ENCODE data around the gene ULBP3. TPM values are rescaled to one million over a fixed set of nuclear protein-coding genes. Genes with fewer than 3 reads are reported as not detected.
A peak's percentile ranks its signal among the peaks of the same experiment; 100 is the strongest.

ULBP3 gene
- total RNA-seq, 3 donors from 2014 or later = 0.32 to 1.9 (median 1.9) TPM

DNA sequence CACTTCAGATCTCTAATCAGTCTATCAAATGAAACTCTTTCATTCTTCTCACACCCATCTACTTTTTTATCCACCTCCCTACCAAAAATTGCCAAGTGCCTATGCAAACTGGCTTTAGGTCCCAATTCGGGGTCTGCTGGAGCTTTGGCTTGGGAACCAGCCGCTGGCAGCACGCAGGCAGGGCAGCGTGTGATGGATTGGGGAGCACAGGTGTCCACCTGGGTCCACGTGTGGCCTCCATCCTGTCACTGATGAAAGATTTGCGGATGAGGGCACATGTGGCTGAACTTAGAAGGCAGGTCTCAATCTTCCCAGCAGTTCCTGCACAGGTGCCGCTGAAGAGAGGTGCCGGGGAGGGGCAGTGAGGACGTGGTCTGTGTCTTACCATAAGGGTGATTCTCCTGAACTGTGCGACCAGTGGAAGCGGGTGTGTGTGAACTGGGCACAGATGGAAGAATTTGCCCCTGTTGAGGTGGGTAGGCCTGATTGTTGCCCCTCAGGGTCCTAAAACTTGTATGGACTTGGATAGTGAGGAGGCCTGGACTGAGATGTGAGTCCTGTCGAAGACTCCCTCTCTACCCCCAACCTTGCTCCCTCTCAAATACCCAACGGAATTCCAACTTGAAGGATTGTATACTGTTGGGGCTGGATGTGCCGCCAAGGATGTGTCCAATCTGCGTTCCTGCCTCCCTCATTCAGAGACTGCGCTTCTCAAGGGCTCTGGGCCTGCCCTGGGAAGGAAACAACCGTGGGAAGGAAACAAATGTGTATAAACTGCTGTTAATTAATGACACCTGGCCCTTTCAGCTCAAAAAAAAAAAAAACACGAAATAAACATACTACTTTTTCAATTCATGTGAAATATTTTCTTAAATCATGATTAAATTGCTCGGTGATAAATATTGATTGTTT lies 25.2 kb downstream of the ULBP3 start:
- Histone ChIP-seq H3K4me1 (ENCODE audit: low read depth) (no peaks in the 10 kb centered on the region), H3K36me3 (ENCODE audit: low read depth) (no peaks in the 10 kb centered on the region), H3K4me3 (no peak overlapping the region), H3K9me3 (no peaks in the 10 kb centered on the region)
- intact Hi-C loops (cut with DNase I, micrococcal nuclease) = no loop called here
- DNase-seq (no peak), ATAC-seq (no peak)
- TF ChIP-seq, protein P1, sequence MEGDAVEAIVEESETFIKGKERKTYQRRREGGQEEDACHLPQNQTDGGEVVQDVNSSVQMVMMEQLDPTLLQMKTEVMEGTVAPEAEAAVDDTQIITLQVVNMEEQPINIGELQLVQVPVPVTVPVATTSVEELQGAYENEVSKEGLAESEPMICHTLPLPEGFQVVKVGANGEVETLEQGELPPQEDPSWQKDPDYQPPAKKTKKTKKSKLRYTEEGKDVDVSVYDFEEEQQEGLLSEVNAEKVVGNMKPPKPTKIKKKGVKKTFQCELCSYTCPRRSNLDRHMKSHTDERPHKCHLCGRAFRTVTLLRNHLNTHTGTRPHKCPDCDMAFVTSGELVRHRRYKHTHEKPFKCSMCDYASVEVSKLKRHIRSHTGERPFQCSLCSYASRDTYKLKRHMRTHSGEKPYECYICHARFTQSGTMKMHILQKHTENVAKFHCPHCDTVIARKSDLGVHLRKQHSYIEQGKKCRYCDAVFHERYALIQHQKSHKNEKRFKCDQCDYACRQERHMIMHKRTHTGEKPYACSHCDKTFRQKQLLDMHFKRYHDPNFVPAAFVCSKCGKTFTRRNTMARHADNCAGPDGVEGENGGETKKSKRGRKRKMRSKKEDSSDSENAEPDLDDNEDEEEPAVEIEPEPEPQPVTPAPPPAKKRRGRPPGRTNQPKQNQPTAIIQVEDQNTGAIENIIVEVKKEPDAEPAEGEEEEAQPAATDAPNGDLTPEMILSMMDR (IDR thresholded peaks at IDR 0.05) = no peak

DNA sequence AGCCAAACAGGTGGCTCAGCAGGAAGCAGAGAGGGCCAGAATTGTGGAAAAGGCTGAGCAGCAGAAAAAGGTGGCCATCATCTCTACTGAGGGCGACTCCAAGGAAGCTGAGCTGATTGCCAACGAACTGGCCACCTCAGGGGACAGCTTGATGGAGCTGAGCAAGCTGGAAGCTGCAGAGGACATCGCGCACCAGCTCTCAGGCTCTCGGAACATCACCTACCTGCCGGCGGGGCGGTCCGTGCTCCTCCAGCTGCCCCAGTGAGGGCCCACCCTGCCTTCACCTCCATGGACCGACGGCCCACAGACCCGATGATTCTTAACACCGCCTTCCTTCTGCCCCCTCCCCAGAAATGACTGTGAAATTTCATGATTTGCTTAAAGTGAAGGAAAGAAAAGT lies 25.8 kb downstream of the ULBP3 start:
- intact Hi-C loops (cut with DNase I, micrococcal nuclease) = no loop called here
- Histone ChIP-seq H3K4me1 (ENCODE audit: low read depth) (no peaks in the 10 kb centered on the region), H3K9me3 (no peaks in the 10 kb centered on the region), H3K36me3 (ENCODE audit: low read depth) (no peaks in the 10 kb centered on the region), H3K4me3 (no peak overlapping the region)
- ATAC-seq (no peak), DNase-seq (no peak)
- TF ChIP-seq, protein P1 (IDR thresholded peaks at IDR 0.05) = no peak

DNA sequence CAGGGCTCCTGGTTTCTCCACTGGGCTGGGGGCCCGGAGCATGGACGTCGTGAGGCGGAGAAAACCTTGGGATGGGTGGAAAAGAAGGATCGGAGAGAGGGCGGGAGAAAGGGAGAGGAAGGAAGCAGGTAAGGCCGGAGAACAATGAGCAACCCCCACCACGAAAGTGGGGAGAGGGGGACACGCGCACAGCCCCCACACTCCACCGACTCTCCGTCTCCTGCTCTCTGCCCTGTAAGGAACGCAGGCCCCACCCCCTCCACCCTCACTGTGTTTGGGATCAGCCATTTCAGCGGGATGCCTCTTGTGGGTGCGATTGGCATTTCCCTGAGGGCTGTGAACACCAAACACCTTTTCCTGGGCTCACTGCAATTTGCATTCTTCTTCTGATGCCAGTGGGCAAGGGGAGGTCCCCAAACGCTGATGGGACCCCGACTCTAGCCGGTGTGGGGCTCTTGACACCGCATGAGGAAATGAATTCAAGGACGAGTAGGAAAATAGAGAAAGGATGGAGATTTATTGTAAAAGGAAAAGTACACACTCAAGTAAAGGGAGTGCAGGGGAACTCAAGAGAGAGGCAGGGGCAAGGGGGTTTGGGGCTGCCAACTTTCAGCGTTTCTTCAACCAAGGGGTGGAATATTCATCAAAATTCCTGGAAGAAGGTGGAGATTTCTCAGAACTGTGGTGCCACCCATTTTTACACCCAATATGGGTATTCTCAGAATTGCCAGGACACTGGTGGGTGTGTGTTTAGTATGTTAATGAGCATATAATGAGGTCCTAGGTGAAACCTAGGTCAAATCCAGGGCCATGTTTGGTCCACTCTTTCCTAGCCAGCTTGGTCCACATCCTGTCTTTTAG lies 30.5 kb downstream of the ULBP3 start:
- Histone ChIP-seq H3K36me3 (ENCODE audit: low read depth) (no peaks in the 10 kb centered on the region), H3K4me3 (no peak overlapping the region), H3K9me3 (no peaks in the 10 kb centered on the region), H3K4me1 (ENCODE audit: low read depth) (peaks cover 8% of the 10 kb centered on the region)
- intact Hi-C loops (cut with DNase I, micrococcal nuclease) = no loop called here
- ATAC-seq (peak; percentile 34), DNase-seq (no peak)
- TF ChIP-seq, protein P1 (IDR thresholded peaks at IDR 0.05) = no peak

DNA sequence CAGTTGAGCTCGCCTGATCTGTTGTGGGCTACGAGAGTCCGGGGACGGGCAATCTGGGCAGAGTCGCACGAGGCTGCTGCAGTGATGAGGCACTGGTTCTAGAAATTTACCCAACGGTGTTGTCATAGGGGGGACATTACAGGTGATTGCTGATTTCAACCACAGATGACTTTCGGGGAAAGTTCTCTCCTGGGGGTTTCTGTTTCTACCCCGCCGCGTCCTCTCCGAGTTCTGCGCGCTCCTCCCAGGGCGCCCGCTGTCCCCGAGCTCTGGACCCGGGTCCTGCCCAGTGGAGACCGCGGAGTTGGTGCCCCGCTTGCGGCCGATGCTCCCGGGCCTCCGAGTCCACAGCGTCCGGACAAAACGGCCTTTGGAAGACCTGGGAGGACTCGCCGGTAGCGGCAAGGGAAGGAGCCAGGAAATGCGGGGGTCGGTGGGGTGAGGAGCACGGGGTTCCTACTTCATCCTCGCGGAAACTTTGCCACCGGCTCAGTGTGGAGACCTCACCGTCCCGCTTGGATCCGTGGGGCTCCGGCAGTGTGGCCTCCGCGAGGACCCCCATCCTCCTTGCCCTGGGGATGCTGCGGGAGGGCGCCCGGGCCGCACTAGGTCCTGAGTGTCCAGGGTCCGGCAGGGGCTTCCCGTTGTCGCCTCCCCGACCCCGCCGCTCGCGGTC lies 31.3 kb downstream of the ULBP3 start:
- no peak overlapping the region for H3K4me3 ChIP-seq
- DNase-seq = no peak
- intact Hi-C loops (cut with DNase I, micrococcal nuclease) = no loop called here

DNA sequence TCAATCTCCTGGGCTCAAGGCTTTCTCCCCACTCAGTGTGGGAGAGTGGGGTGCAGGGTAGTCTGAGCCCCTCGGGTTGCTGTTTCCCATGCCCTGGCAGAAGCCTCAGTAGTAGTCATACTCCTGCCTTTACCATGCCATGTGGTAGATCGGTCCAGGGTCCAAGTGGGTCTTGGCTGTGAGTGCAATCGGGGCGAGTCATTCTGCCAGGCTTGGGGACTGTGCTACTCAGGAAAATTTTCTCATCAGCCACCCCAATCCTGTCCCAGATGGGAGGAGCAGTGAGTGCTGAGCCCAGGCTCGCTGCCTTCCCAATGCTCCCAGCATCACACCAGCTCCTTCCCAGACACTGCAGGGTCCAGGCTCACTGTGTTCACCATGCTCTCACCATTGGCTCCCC lies 32.8 kb downstream of the ULBP3 start:
- TF ChIP-seq, protein P1 (IDR thresholded peaks at IDR 0.05) = no peak
- DNase-seq = no peak
- Histone ChIP-seq H3K9me3 (no peaks in the 10 kb centered on the region), H3K36me3 (ENCODE audit: low read depth) (no peaks in the 10 kb centered on the region), H3K4me1 (ENCODE audit: low read depth) (peaks cover 8% of the 10 kb centered on the region), H3K4me3 (no peak overlapping the region)
- intact Hi-C loops (cut with DNase I, micrococcal nuclease) = no loop called here
- ATAC-seq = no peak

More for the DNA sequence above, 31.3 kb downstream of the ULBP3 start:
- H3K9me3 ChIP-seq = no peaks in the 10 kb centered on the region
- peak; percentile 14 for ATAC-seq
- H3K4me1 ChIP-seq (ENCODE audit: low read depth) = peaks cover 8% of the 10 kb centered on the region
- H3K36me3 ChIP-seq (ENCODE audit: low read depth) = no peaks in the 10 kb centered on the region
- TF ChIP-seq, protein P1 (IDR thresholded peaks at IDR 0.05) = no peak

Measured in mucosa of descending colon (tissue), 3 donors.